SU-DHL-6 (cell line): ENCODE data around the gene ZC2HC1B.

ENCODE experiments used
- CTCF ChIP-seq: fragments of 200-600 bp; sonication (generic); IDR thresholded peaks from one replicate; pipeline ENCODE4 v1.5.1; 2017; ENCODE audit warnings: antibody characterized with exemption, mild to moderate bottlenecking, low read length, moderate library complexity; ENCODE audit not compliant: insufficient read depth, poor library complexity, severe bottlenecking
- EZH2phosphoT487 ChIP-seq: fragments of 200-600 bp; sonication (generic), shearing (Covaris generic); conservative IDR thresholded peaks from 2 replicates; pipeline ENCODE4 v1.6.1; 2018; ENCODE audit warnings: mild to moderate bottlenecking, antibody characterized with exemption, low read length, moderate library complexity, mixed read lengths

GRCh38 chr6:143970456-143971218 lies 106.4 kb downstream of the ZC2HC1B start:
- TF ChIP-seq EZH2phosphoT487, result no peak
- no peak for TF ChIP-seq CTCF
